Left cardiac atrium (tissue), 4 donors: ENCODE results near the gene TET3. TPM values are rescaled to one million over a fixed set of nuclear protein-coding genes. Genes with fewer than 3 reads are reported as not detected.

Experiments used
- ATAC-seq, 2 donors: fragments of 200-7000 bp; cut with Tn5 transposase; one replicate each; pipeline ENCODE4 v1.9.1; 2020; ENCODE audit warnings: mild to moderate bottlenecking in 2 of 2, moderate library complexity in 2 of 2
- DNase-seq: peaks from one replicate; pipeline ENCODE4 v3.0.0-alpha.2; 2020
- intact Hi-C, 2 donors: fragments of 100-400 bp; cut with DNase I; formaldehyde crosslinking; loops; one replicate each; pipeline versions ENCODE4 v1.14.1 to v1.15.1; 2022 to 2023
- total RNA-seq, 2 donors: library from RNA; stranded (reverse); fragmentation: NEBNext Ultra II Directional; extraction: Animal tissue kit (Norgen Biotek cat#: 25700); gene quantifications; one replicate each; pipeline ENCODE4 v1.2.1, GENCODE V29; 2021
- donor health status: DM: no; HTN: yes; CAD: no.
- donor health status: DM: no; HTN: yes; CAD: no; lungs with severe emphysema.
- donor health status: DM: yes; HTN: yes; CAD: no.
- donor health status: Dilated cardiomyopathy.

TET3 gene
- total RNA-seq, 2 donors from 2014 or later: 3.0 to 4.3 TPM

DNA sequence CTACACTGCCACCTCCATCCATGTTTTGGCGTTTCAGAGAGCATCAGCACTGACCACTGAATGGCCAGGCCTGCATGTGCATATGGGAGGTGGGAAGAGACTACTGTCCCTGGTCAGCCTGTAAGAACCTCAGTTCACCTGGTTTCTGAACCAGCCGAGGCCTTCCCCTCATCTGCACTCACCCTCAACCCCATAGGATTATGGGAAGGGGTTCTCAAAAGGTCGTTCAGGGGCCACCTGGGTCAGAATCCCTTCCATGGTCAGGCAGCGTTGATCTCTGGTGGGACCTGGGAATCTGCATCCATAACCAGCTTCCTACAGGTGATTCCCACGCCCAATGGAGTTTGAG lies 36.7 kb downstream of the TET3 start:
- no peak for DNase-seq
- intact Hi-C loops: no loop called here
- ATAC-seq: no peak

- ATAC-seq (no peak), DNase-seq (no peak)
- intact Hi-C loops: no loop called here
Measured at GRCh38 chr2:74024216-74024615, 39.5 kb downstream of the TET3 start.

DNA sequence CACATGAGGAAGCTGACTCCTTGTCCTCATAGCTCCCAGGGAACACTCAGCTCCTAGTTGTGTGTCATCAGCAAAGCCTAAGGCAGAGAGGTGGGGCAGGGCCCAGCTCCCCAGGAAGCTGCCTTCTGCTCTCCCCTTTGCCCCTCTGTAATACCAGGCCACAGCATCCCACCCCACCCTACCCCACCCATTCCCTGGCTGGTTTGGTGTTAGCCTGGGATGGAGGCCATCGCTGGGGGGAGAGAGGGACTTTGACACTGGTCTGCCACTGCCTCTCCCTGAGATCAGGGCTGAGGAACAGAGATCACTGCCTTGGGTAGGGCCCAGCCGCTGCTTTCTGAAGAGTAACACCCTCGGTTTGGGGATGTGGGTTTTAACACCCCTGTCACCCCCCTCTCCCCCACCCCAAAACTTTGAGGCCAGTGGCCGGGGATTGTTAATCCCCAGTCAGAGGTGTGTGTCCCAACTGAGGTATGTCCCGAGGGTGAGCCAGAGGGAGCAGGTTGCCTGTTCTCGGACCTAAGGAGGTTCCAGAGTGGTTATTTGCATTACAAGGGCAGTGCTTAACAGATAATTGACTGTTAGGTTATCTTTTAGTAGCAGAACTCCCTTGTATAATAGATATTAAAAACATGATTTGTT lies 41.4 kb downstream of the TET3 start:
- DNase-seq (no peak), ATAC-seq (peak in 1 of 2 donors; percentile 34)
- intact Hi-C loops: no loop called here

DNA sequence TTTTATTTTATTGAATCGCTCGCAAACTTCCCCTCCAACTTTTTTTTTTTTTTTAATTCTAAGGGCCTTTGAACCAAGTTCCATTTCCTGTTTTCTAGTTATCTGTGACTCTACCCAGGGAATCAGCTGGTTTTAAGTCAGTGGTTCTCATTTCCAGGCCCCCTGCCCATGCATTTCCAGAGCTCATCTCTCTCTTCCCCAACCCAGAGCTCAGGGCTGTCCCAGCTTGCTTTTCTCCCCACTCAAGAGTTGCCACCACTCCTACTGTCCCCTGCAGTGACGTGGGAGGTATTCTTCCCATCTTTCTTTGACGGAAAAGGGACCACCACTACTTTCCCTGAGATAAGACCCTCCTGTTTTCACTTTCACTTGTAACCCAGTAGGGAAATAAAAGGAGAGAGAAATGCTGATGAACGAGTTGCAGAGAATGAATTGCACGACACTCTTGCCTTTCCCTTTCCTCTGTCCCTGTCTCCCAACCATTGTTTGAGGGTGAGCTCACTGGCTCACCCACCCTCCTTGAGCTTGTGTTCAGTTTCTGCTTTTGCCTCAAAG lies 42.1 kb downstream of the TET3 start:
- no peak for DNase-seq
- peak in 1 of 2 donors; percentile 47 for ATAC-seq
- intact Hi-C loops: no loop called here

DNA sequence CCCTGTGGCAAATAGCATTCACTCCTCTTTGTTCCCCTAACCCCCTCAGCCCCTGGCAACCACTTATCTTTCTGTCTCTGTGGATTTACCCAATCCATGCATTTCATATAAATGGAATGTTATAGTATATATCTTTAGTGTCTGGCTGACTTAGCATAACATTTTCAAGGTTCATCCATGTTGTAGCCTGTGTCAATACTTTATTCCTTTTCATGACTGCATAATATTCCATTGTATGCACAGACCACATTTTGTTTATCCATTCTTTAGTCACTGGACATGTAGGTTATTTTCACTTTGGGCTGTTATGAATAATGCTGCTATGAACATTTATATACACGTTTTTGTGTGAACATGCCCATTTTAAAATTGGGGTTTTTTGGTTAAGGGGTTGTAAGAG lies 42.8 kb downstream of the TET3 start:
- DNase-seq: no peak
- intact Hi-C loops: no loop called here

DNA sequence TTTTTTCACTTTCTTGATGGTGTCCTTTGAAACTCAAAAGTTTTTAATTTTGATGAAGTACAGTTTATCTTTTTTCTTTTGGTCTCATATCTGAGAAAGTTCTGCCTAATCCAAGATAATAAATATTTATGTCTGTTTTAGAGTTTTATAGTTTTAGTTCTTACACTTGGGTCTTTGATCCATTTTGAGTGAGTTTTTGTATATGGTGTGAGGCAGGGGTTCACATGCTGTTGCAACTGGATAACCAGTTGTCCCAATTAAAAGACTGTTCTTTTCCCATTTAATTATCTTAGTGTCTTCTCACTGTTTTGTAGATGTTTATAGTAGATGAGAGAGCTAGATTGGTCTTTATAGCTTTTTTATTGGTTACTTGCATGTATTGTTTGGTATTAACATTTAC lies 43.6 kb downstream of the TET3 start:
- intact Hi-C loops: no loop called here
- ATAC-seq (no peak), DNase-seq (no peak)

More for the DNA sequence above, 42.8 kb downstream of the TET3 start:
- ATAC-seq: no peak

- no peak for ATAC-seq
- DNase-seq: no peak
- intact Hi-C loops: no loop called here
Measured at GRCh38 chr2:74028741-74029140, 44.0 kb downstream of the TET3 start.

GRCh38 chr2:74029714-74030397 lies 45.1 kb downstream of the TET3 start:
- DNase-seq (no peak), ATAC-seq (no peak)
- intact Hi-C loops: no loop called here

DNA sequence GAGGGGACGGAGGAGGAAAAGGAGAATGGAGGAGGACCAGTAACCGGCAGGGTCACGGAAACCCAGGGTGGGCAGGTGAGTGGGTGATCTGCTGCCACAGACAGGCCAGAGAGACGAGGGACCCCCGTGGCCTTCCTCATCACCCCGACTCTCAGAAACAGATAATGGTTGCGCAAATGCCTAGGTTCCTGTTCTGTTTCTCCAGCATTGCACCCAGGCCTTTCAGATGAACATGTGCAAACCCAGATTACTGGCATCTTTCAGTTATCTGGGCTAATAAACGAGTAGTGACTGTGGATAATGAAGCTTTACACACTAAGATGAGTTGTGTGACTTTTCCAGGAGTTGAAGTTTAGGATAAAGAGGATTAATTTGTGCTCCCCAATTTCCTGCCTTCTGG lies 46.5 kb downstream of the TET3 start:
- intact Hi-C loops: no loop called here
- no peak for ATAC-seq
- DNase-seq: no peak

GRCh38 chr2:74031959-74032287 lies 47.2 kb downstream of the TET3 start:
- no peak for ATAC-seq

DNA sequence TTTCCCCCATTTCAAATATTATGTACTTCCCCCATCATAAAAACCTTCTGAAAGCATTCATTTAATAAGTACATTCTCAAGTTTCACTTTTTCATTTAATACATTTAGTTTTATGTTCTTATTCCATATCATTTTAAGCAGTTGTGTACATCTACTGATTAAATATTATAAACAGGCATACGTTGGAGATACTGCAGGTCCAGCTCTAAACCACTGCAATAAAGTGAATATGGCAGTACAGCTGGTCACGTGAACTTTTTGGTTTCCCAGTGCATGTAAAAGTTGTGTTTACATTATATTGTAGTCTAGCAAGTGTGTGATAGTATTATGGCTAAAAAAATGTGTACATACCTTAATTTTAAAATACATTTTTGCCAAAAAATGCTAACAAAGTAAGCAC lies 48.7 kb downstream of the TET3 start:
- intact Hi-C loops: no loop called here
- no peak for ATAC-seq
- DNase-seq: no peak

More at GRCh38 chr2:74031959-74032287, 47.2 kb downstream of the TET3 start:
- intact Hi-C loops: no loop called here
- DNase-seq: no peak

Other genes starting within 250 kb of the TET3 start
- 10 to 100 TPM; 21.7 to 31.4 TPM for gene TPRKB, start 247.6 kb upstream of the TET3 start, total RNA-seq
- gene DUSP11, start 204.8 kb upstream of the TET3 start, total RNA-seq: 10 to 100 TPM; 12.5 to 13.7 TPM
- not detected for gene C2orf78, start 200.7 kb upstream of the TET3 start, total RNA-seq
- 10 to 100 TPM; 31.1 to 33.5 TPM for gene STAMBP, start 155.9 kb upstream of the TET3 start, total RNA-seq
- gene ACTG2, start 91.9 kb upstream of the TET3 start, total RNA-seq: 10 to 100 TPM; 12.1 to 13.5 TPM
- gene DGUOK, start 58.0 kb upstream of the TET3 start, total RNA-seq: 10 to 100 TPM; 25.2 to 33.7 TPM
- 100 to 1,000 TPM in 1 of 2 donors, 10 to 100 TPM in 1; 91.6 to 102 TPM for gene BOLA3, start 163.0 kb downstream of the TET3 start, total RNA-seq
- 10 to 100 TPM; 67.4 to 79.7 TPM for gene MOB1A, start 194.0 kb downstream of the TET3 start, total RNA-seq
- 10 to 100 TPM; 21.8 to 33.0 TPM for gene MTHFD2, start 213.7 kb downstream of the TET3 start, total RNA-seq